HG03354 (cell line): ENCODE measurements around the gene NR2F1-AS1.

Source experiments
- ATAC-seq: cut with Tn5 transposase; IDR thresholded peaks from one replicate; pipeline ENCODE4 v1.9.1; 2021; ENCODE audit warnings: mild to moderate bottlenecking; ENCODE audit not compliant: unreplicated experiment, poor library complexity, severe bottlenecking

The NR2F1-AS1 gene

GRCh38 chr5:93591323-93591945, 10.4 kb upstream of the NR2F1-AS1 start:
- ATAC-seq = no peak

GRCh38 chr5:93590493-93590892, 9.5 kb upstream of the NR2F1-AS1 start:
- no peak for ATAC-seq

GRCh38 chr5:93589829-93590215, 8.8 kb upstream of the NR2F1-AS1 start:
- ATAC-seq = no peak

- ATAC-seq = no peak
Observed at GRCh38 chr5:93589152-93589828, 8.3 kb upstream of the NR2F1-AS1 start.

- no peak for ATAC-seq
Observed at GRCh38 chr5:93588352-93589151, 7.5 kb upstream of the NR2F1-AS1 start.

- ATAC-seq = no peak
Observed at GRCh38 chr5:93587597-93588351, 6.8 kb upstream of the NR2F1-AS1 start.

GRCh38 chr5:93586736-93587596, 5.9 kb upstream of the NR2F1-AS1 start:
- no peak for ATAC-seq

- no peak for ATAC-seq
Observed at GRCh38 chr5:93585767-93586385, 4.9 kb upstream of the NR2F1-AS1 start.

GRCh38 chr5:93585041-93585766, 4.2 kb upstream of the NR2F1-AS1 start:
- ATAC-seq = no peak

GRCh38 chr5:93584596-93585040, 3.6 kb upstream of the NR2F1-AS1 start:
- no peak for ATAC-seq

- ATAC-seq = peak; percentile 26
Observed at GRCh38 chr5:93583768-93584595, 3.0 kb upstream of the NR2F1-AS1 start.

- no peak for ATAC-seq
Observed at GRCh38 chr5:93583439-93583767, 2.4 kb upstream of the NR2F1-AS1 start.

GRCh38 chr5:93582677-93583438, 1.8 kb upstream of the NR2F1-AS1 start, which contains the start of gene NR2F1:
TSS of gene NR2F1 (plus strand) at chr5:93583222. CDS start at chr5:93585024, 1,802 bp downstream.
- peak; percentile 29 for ATAC-seq

- no peak for ATAC-seq
Observed at GRCh38 chr5:93582167-93582462, 1.1 kb upstream of the NR2F1-AS1 start.

- ATAC-seq = no peak
Observed at GRCh38 chr5:93580063-93580926, 724 bp downstream of the NR2F1-AS1 start.

- ATAC-seq = no peak
Observed at GRCh38 chr5:93579692-93580062, 1.3 kb downstream of the NR2F1-AS1 start.
